Panc1 (cell line): ENCODE results near the gene ERF. TPM values are rescaled to one million over a fixed set of nuclear protein-coding genes. Genes with fewer than 3 reads are reported as not detected.

Experiments
- ATAC-seq: fragments of 200-7000 bp; cut with Tn5 transposase; 2 replicates; pipeline ENCODE4 v1.9.1; 2020; ENCODE audit warnings: mild to moderate bottlenecking, moderate library complexity
- BruUV-seq: library from RNA; stranded (reverse); fragments of 400-500 nt; replicated peaks from 2 replicates; lab custom pipeline; 2021; lab: Mats Ljungman, UMichigan
- CTCF ChIA-PET: fragments of 300-600 bp; sonication (Branson Sonifier 250); formaldehyde crosslinking; loops from one replicate; lab custom pipeline; 2022; ENCODE audit warnings: antibody characterized with exemption; lab: Charles Lee
- POLR2A ChIA-PET: fragments of 300-600 bp; sonication (Branson Sonifier 250); formaldehyde crosslinking; loops from one replicate; lab custom pipeline; 2022; ENCODE audit warnings: antibody characterized with exemption; lab: Charles Lee
- DNase-seq: peaks from one replicate; pipeline ENCODE4 v3.0.0-alpha.2; 2010; ENCODE audit warnings: low read depth, low spot score
- H3K27ac ChIP-seq: 2 replicates; pipeline ENCODE4 v1.5.1; 2011; ENCODE audit warnings: mild to moderate bottlenecking, low read length, inconsistent platforms
- H3K27me3 ChIP-seq: fragments of 200-500 bp; sonication (Bioruptor generic); 2 replicates; pipeline ENCODE4 v1.6.0; 2014; ENCODE audit warnings: low read length, inconsistent platforms; ENCODE audit not compliant: control insufficient read depth, insufficient read depth
- H3K36me3 ChIP-seq: fragments of 200-500 bp; sonication (Bioruptor generic); 2 replicates; pipeline ENCODE4 v1.5.1; 2014; ENCODE audit warnings: inconsistent platforms, mild to moderate bottlenecking, low read length, moderate library complexity; ENCODE audit not compliant: control insufficient read depth, insufficient read depth
- H3K4me1 ChIP-seq: 2 replicates; pipeline ENCODE4 v1.5.1; 2011; ENCODE audit warnings: inconsistent platforms, mild to moderate bottlenecking, low read length, moderate library complexity; ENCODE audit not compliant: control insufficient read depth, insufficient read depth
- H3K4me3 ChIP-seq, 2 experiments: 2 replicates each; pipeline ENCODE4 v1.5.1; 2011 to 2012; ENCODE audit warnings: low read depth in 2 of 2, low read length in 2 of 2, mild to moderate bottlenecking in 2 of 2, inconsistent platforms in 1 of 2, moderate library complexity in 1 of 2
- H3K9me3 ChIP-seq: fragments of 200-500 bp; sonication (Bioruptor generic); 2 replicates; pipeline ENCODE4 v1.5.1; 2014; ENCODE audit warnings: low read depth, mild to moderate bottlenecking, inconsistent platforms, low read length, moderate library complexity; ENCODE audit not compliant: control insufficient read depth, insufficient read depth
- POLR2AphosphoS5 ChIP-seq: IDR thresholded peaks from 2 replicates; pipeline ENCODE4 v1.6.1; 2012; ENCODE audit warnings: mild to moderate bottlenecking, low read depth, low read length, moderate library complexity
- SIN3A ChIP-seq: IDR thresholded peaks from 2 replicates; pipeline ENCODE4 v1.6.1; 2012; ENCODE audit warnings: low read depth, mild to moderate bottlenecking, low read length, moderate library complexity, borderline replicate concordance; ENCODE audit not compliant: insufficient read depth
- TCF7L2 ChIP-seq: IDR thresholded peaks from 2 replicates; pipeline ENCODE4 v1.6.1; 2011; ENCODE audit warnings: mild to moderate bottlenecking, low read depth, low read length, inconsistent platforms
- in situ Hi-C: cut with HindIII; loops from 2 replicates; pipeline ENCODE4 v1.10.0; 2016; ENCODE audit warnings: low sequenced_read_pairs, low pct_unique_long_range_greater_than_20kb
- intact Hi-C: fragments of 100-400 bp; cut with micrococcal nuclease; formaldehyde crosslinking; loops from one replicate; pipeline ENCODE4 v1.10.0; 2022; ENCODE audit not compliant: unreplicated experiment
- total RNA-seq: library from RNA; stranded (reverse); gene quantifications from one replicate; pipeline ENCODE4 v1.2.1, GENCODE V29; 2021; ENCODE audit not compliant: unreplicated experiment
- TF ChIP-seq, protein P1 (sequence below): fragments of 450-650 bp; IDR thresholded peaks from 2 replicates; pipeline ENCODE4 v1.5.1; 2017; ENCODE audit warnings: mild to moderate bottlenecking
- TF ChIP-seq, protein P2 (sequence below), 2 experiments: IDR thresholded peaks; 2 replicates each; pipeline ENCODE4 v1.6.1; 2011 to 2012; ENCODE audit warnings: low read depth in 2 of 2, control low read depth in 1 of 2, low read length in 1 of 2, mild to moderate bottlenecking in 1 of 2, moderate library complexity in 1 of 2; ENCODE audit not compliant: insufficient read depth in 1 of 2

The ERF gene
- total RNA-seq, 1 experiment from 2014 or later: 85.7 TPM

- 0 out of 2 replicates have a peak, but pooled peaks cover 2% of the 10 kb centered on the region for H3K36me3 ChIP-seq
- ATAC-seq: no peak
- CTCF ChIA-PET: interaction anchor here (0.9 kb wide), 1 partner anchor 18 kb away, joined by 3 read pairs; no protein-coding TSS in a partner anchor
Measured at GRCh38 chr19:42226886-42227285, 28.0 kb downstream of the ERF start.

DNA sequence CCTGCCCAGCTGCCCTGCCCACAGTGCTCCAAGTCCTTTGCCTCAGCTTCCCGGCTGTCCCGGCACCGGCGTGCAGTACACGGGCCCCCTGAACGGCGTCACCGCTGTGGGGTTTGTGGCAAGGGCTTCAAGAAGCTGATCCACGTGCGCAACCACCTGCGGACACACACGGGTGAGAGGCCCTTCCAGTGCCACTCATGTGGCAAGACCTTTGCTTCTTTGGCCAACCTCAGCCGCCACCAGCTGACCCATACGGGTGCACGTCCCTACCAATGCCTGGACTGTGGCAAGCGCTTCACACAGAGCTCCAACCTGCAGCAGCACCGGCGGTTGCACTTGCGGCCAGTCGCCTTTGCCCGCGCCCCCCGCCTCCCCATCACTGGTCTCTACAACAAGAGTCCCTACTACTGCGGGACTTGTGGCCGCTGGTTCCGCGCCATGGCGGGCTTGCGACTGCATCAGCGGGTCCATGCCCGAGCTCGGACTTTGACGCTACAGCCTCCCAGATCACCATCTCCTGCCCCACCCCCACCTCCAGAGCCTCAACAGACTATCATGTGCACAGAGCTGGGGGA is 29.1 kb downstream of the ERF start:
- POLR2A ChIA-PET: no interaction called here
- no peaks in the 10 kb centered on the region for H3K9me3 ChIP-seq
- CTCF ChIA-PET: no interaction called here
- intact Hi-C loops: no loop called here
- ATAC-seq (no peak), DNase-seq (no peak)
- TF ChIP-seq TCF7L2 (no peak), POLR2AphosphoS5 (no peak), SIN3A (no peak)
- TF ChIP-seq, protein P1, sequence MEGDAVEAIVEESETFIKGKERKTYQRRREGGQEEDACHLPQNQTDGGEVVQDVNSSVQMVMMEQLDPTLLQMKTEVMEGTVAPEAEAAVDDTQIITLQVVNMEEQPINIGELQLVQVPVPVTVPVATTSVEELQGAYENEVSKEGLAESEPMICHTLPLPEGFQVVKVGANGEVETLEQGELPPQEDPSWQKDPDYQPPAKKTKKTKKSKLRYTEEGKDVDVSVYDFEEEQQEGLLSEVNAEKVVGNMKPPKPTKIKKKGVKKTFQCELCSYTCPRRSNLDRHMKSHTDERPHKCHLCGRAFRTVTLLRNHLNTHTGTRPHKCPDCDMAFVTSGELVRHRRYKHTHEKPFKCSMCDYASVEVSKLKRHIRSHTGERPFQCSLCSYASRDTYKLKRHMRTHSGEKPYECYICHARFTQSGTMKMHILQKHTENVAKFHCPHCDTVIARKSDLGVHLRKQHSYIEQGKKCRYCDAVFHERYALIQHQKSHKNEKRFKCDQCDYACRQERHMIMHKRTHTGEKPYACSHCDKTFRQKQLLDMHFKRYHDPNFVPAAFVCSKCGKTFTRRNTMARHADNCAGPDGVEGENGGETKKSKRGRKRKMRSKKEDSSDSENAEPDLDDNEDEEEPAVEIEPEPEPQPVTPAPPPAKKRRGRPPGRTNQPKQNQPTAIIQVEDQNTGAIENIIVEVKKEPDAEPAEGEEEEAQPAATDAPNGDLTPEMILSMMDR: no peak
- no peak overlapping the region for H3K4me3 ChIP-seq
- in situ Hi-C loops: no loop called here
- no peak overlapping the region for H3K27ac ChIP-seq
- no TSS peak for BruUV-seq
- peaks cover 8% of the 10 kb centered on the region; the same call in 1 of the 2 replicates for H3K4me1 ChIP-seq
- no peaks in the 10 kb centered on the region for H3K27me3 ChIP-seq
- peaks cover 2% of the 10 kb centered on the region; the same call in 1 of the 2 replicates for H3K36me3 ChIP-seq

More at GRCh38 chr19:42226886-42227285, 28.0 kb downstream of the ERF start:
- intact Hi-C loops: no loop called here
- Histone ChIP-seq H3K4me3 (no peak overlapping the region), H3K27ac (no peak overlapping the region), H3K27me3 (no peaks in the 10 kb centered on the region), H3K9me3 (no peaks in the 10 kb centered on the region), H3K4me1 (peaks cover 8% of the 10 kb centered on the region; the same call in 1 of the 2 replicates)
- in situ Hi-C loops: no loop called here
- POLR2A ChIA-PET: no interaction called here
- no peak for DNase-seq
- TF ChIP-seq TCF7L2 (no peak), SIN3A (no peak), POLR2AphosphoS5 (no peak)
- TF ChIP-seq, protein P1: no peak
- TF ChIP-seq, protein P2, sequence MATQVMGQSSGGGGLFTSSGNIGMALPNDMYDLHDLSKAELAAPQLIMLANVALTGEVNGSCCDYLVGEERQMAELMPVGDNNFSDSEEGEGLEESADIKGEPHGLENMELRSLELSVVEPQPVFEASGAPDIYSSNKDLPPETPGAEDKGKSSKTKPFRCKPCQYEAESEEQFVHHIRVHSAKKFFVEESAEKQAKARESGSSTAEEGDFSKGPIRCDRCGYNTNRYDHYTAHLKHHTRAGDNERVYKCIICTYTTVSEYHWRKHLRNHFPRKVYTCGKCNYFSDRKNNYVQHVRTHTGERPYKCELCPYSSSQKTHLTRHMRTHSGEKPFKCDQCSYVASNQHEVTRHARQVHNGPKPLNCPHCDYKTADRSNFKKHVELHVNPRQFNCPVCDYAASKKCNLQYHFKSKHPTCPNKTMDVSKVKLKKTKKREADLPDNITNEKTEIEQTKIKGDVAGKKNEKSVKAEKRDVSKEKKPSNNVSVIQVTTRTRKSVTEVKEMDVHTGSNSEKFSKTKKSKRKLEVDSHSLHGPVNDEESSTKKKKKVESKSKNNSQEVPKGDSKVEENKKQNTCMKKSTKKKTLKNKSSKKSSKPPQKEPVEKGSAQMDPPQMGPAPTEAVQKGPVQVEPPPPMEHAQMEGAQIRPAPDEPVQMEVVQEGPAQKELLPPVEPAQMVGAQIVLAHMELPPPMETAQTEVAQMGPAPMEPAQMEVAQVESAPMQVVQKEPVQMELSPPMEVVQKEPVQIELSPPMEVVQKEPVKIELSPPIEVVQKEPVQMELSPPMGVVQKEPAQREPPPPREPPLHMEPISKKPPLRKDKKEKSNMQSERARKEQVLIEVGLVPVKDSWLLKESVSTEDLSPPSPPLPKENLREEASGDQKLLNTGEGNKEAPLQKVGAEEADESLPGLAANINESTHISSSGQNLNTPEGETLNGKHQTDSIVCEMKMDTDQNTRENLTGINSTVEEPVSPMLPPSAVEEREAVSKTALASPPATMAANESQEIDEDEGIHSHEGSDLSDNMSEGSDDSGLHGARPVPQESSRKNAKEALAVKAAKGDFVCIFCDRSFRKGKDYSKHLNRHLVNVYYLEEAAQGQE (IDR thresholded peaks at IDR 0.05; ENCODE audit: insufficient read depth in 1 of 2, low read depth in 2 of 2, low read length in 1 of 2): no peak
- no TSS peak for BruUV-seq
